GM19438 (cell line): ENCODE data around the gene UNC79.
A peak's percentile ranks its signal among the peaks of the same experiment; 100 is the strongest.

Experiments
- ATAC-seq: cut with Tn5 transposase; IDR thresholded peaks from one replicate; pipeline ENCODE4 v1.9.1; 2021; ENCODE audit warnings: low read depth; ENCODE audit not compliant: unreplicated experiment

UNC79 gene

GRCh38 chr14:93543766-93544165, 113.0 kb downstream of the UNC79 start:
- no peak for ATAC-seq

GRCh38 chr14:93544212-93544611, 113.5 kb downstream of the UNC79 start:
- ATAC-seq: no peak

GRCh38 chr14:93546642-93547041, 115.9 kb downstream of the UNC79 start:
- ATAC-seq: no peak

GRCh38 chr14:93548102-93548843, 117.5 kb downstream of the UNC79 start:
- ATAC-seq: peak; percentile 62

GRCh38 chr14:93549595-93549994, 118.9 kb downstream of the UNC79 start:
- no peak for ATAC-seq

- ATAC-seq: no peak
Measured at GRCh38 chr14:93564918-93565317, 134.2 kb downstream of the UNC79 start.

- no peak for ATAC-seq
Measured at GRCh38 chr14:93566065-93566693, 135.4 kb downstream of the UNC79 start.

- ATAC-seq: no peak
Measured at GRCh38 chr14:93571275-93571674, 140.5 kb downstream of the UNC79 start.

- no peak for ATAC-seq
Measured at GRCh38 chr14:93579178-93579577, 148.4 kb downstream of the UNC79 start.

- no peak for ATAC-seq
Measured at GRCh38 chr14:93582516-93582915, 151.8 kb downstream of the UNC79 start.

- no peak for ATAC-seq
Measured at GRCh38 chr14:93587330-93587729, 156.6 kb downstream of the UNC79 start.

- ATAC-seq: no peak
Measured at GRCh38 chr14:93591506-93591905, 160.8 kb downstream of the UNC79 start.

- no peak for ATAC-seq
Measured at GRCh38 chr14:93592786-93593185, 162.0 kb downstream of the UNC79 start.

GRCh38 chr14:93606091-93606490, 175.4 kb downstream of the UNC79 start:
- ATAC-seq: no peak

- ATAC-seq: no peak
Measured at GRCh38 chr14:93619176-93619793, 188.5 kb downstream of the UNC79 start.

GRCh38 chr14:93628048-93628447, 197.3 kb downstream of the UNC79 start:
- ATAC-seq: no peak

GRCh38 chr14:93629643-93630042, 198.9 kb downstream of the UNC79 start:
- ATAC-seq: no peak

- no peak for ATAC-seq
Measured at GRCh38 chr14:93638790-93639189, 208.1 kb downstream of the UNC79 start.

GRCh38 chr14:93643127-93643526, 212.4 kb downstream of the UNC79 start:
- no peak for ATAC-seq

GRCh38 chr14:93643676-93644075, 212.9 kb downstream of the UNC79 start:
- ATAC-seq: no peak

- ATAC-seq: no peak
Measured at GRCh38 chr14:93645200-93645599, 214.5 kb downstream of the UNC79 start.
